ENCODE measurements around the gene GUCD1. TPM values are rescaled to one million over a fixed set of nuclear protein-coding genes. Genes with fewer than 3 reads are reported as not detected.
A peak's percentile ranks its signal among the peaks of the same experiment; 100 is the strongest.

Gene GUCD1
- total and polyA plus RNA-seq, 10 of the 15 experiments (the other 5 are each of a cell fraction or from before 2014, with no cell fraction given), result 56.0 to 177 (median 88.2) TPM

DNA sequence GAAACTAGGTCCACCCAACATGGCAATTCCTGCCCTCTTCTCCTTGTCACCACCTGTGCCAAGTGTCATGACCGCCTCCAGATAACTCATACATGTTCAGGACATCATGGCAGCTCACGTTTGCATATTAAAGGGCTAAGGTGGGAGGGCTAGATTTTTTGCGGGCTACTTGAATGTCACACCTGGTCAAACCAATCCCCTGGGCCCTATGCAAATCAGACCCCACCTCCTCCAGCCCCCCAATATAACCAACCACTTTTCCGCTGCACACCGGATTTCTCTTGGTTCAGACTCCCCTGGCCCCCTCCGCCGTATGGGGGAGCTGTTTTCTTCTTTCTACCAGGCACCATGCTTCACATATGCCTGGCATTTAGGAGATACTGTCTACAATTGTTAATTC is 47.2 kb downstream of the GUCD1 start:
- Histone ChIP-seq H3K27me3 (replicated peaks in 1 of 2; ENCODE audit: control insufficient read depth in 2 of 2, insufficient read depth in 2 of 2, low read length in 1 of 2) (no peaks in the 10 kb centered on the region), H3K36me3 (ENCODE audit: control insufficient read depth in 2 of 2, insufficient read depth in 2 of 2, low read length in 1 of 2) (no peaks in the 10 kb centered on the region), H3K9me3 (replicated peaks; ENCODE audit: control insufficient read depth, insufficient read depth, low read length) (no peaks in the 10 kb centered on the region), H3K27ac (ENCODE audit: control insufficient read depth, insufficient read depth) (no peak overlapping the region; the same call in 1 of the 2 replicates), H3K4me2 (ENCODE audit: control insufficient read depth, insufficient read depth) (peak overlapping the region; percentile 74), H3K79me2 (ENCODE audit: control insufficient read depth, insufficient read depth, low read length) (no peaks in the 10 kb centered on the region), H3K4me1 (ENCODE audit: control insufficient read depth, insufficient read depth, low read length) (peaks cover 52% of the 10 kb centered on the region), H3K9ac (ENCODE audit: control insufficient read depth, insufficient read depth, low read length) (no peak overlapping the region), H3K4me3 (no peak overlapping the region), H4K20me1 (ENCODE audit: control insufficient read depth, insufficient read depth) (no peaks in the 10 kb centered on the region), H2AFZ (ENCODE audit: control insufficient read depth, low read depth, low read length) (peak overlapping the region; percentile 79)
- intact Hi-C loops (cut with micrococcal nuclease; ENCODE audit: unreplicated experiment), result no loop called here
- ATAC-seq (peak; percentile 52), DNase-seq (ENCODE audit: low read depth, low spot score) (no peak), FAIRE-seq (no peak)
- in situ Hi-C loops (cut with MboI), result no loop called here
- ChIA-PET CTCF (interaction anchor here (0.7 to 14.8 kb wide), 9 partner anchors 9 to 500 kb away, joined by 3 to 332 read pairs (median 5); partner anchors contain the start of gene ADORA2A), SMC1A (ENCODE audit: uncharacterized antibody, unreplicated experiment) (interaction anchor here (0.6 to 8.2 kb wide), 14 partner anchors 8 to 184 kb away, joined by 3 to 122 read pairs (median 6); partner anchors contain the start of gene ADORA2A), RAD21 (ENCODE audit: unreplicated experiment) (interaction anchor here (0.5 to 8.3 kb wide), 17 partner anchors 8 to 219 kb away, joined by 3 to 111 read pairs (median 3); partner anchors contain the start of genes ADORA2A, GUCD1 and SNRPD3), POLR2A (interaction anchor here (0.5 to 6.7 kb wide), 12 partner anchors 7 to 843 kb away, joined by 3 to 48 read pairs (median 6); partner anchors contain the start of gene ADORA2A)
- no TSS peak for BruUV-seq (replicated peaks)
- 35% methylated on average over 7 of the region's 7 CpGs for WGBS (ENCODE audit: insufficient coverage, insufficient replicate concordance, low lambda C conversion rate, missing lambda C conversion rate)
- TF ChIP-seq ZNF384 (IDR thresholded peaks at IDR 0.05; ENCODE audit: borderline replicate concordance, low read depth, low read length), result no peak
- TF ChIP-seq, protein P1, sequence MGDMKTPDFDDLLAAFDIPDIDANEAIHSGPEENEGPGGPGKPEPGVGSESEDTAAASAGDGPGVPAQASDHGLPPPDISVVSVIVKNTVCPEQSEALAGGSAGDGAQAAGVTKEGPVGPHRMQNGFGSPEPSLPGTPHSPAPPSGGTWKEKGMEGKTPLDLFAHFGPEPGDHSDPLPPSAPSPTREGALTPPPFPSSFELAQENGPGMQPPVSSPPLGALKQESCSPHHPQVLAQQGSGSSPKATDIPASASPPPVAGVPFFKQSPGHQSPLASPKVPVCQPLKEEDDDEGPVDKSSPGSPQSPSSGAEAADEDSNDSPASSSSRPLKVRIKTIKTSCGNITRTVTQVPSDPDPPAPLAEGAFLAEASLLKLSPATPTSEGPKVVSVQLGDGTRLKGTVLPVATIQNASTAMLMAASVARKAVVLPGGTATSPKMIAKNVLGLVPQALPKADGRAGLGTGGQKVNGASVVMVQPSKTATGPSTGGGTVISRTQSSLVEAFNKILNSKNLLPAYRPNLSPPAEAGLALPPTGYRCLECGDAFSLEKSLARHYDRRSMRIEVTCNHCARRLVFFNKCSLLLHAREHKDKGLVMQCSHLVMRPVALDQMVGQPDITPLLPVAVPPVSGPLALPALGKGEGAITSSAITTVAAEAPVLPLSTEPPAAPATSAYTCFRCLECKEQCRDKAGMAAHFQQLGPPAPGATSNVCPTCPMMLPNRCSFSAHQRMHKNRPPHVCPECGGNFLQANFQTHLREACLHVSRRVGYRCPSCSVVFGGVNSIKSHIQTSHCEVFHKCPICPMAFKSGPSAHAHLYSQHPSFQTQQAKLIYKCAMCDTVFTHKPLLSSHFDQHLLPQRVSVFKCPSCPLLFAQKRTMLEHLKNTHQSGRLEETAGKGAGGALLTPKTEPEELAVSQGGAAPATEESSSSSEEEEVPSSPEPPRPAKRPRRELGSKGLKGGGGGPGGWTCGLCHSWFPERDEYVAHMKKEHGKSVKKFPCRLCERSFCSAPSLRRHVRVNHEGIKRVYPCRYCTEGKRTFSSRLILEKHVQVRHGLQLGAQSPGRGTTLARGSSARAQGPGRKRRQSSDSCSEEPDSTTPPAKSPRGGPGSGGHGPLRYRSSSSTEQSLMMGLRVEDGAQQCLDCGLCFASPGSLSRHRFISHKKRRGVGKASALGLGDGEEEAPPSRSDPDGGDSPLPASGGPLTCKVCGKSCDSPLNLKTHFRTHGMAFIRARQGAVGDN (IDR thresholded peaks at IDR 0.05), result peak; percentile 32; the same call in 1 of the 2 replicates
- TF ChIP-seq ZZZ3 (IDR thresholded peaks at IDR 0.05; ENCODE audit: control insufficient read depth, insufficient read length, low read depth), result no peak
- no peak for TF ChIP-seq HDGF (IDR thresholded peaks at IDR 0.05)
- no peak for TF ChIP-seq SUPT20H (IDR thresholded peaks at IDR 0.05; ENCODE audit: borderline replicate concordance, control insufficient read depth, low read depth, low read length)
- no peak for TF ChIP-seq FOXM1 (IDR thresholded peaks at IDR 0.05; ENCODE audit: low read depth, low read length)
- TF ChIP-seq NRF1 (conservative IDR thresholded peaks at IDR 0.05; ENCODE audit: low read depth, low read length), result no peak
- TF ChIP-seq WRNIP1 (IDR thresholded peaks at IDR 0.05; ENCODE audit: borderline replicate concordance, low read depth, low read length), result no peak
- peak; percentile 41; the same call in 1 of the 2 replicates for TF ChIP-seq RAD21 (IDR thresholded peaks at IDR 0.05; ENCODE audit: insufficient read depth, low read depth, low read length)
- no peak for TF ChIP-seq IKZF2 (IDR thresholded peaks at IDR 0.05)
- 0 out of 2 replicates have a peak, but pooled peaks have one; percentile 29 for TF ChIP-seq NFYB (IDR thresholded peaks at IDR 0.05; ENCODE audit: insufficient read depth, low read depth, low read length)
- TF ChIP-seq, protein P2, sequence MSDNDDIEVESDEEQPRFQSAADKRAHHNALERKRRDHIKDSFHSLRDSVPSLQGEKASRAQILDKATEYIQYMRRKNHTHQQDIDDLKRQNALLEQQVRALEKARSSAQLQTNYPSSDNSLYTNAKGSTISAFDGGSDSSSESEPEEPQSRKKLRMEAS (IDR thresholded peaks at IDR 0.05; ENCODE audit: low read depth, low read length), result 0 out of 2 replicates have a peak, but pooled peaks have one; percentile 35
- TF ChIP-seq CHD2 (IDR thresholded peaks at IDR 0.05; ENCODE audit: borderline replicate concordance, low read depth, low read length), result no peak
- no peak for TF ChIP-seq TARDBP (IDR thresholded peaks at IDR 0.05; ENCODE audit: borderline replicate concordance)
- TF ChIP-seq SMC3 (IDR thresholded peaks at IDR 0.05; ENCODE audit: borderline replicate concordance, low read length), result peak; percentile 15; the same call in 1 of the 2 replicates
- no peak for TF ChIP-seq ZSCAN29 (IDR thresholded peaks at IDR 0.05)
- 0 out of 2 replicates have a peak, but pooled peaks have one; percentile 13 for TF ChIP-seq SIN3A (IDR thresholded peaks at IDR 0.05; ENCODE audit: low read depth, low read length)
- 0 out of 2 replicates have a peak, but pooled peaks have one; percentile 42 for TF ChIP-seq YY1 (IDR thresholded peaks at IDR 0.05; ENCODE audit: low read depth, low read length)
- TF ChIP-seq SPI1 (IDR thresholded peaks at IDR 0.05; ENCODE audit: borderline replicate concordance, insufficient read depth, low read depth, low read length), result no peak
- no peak for TF ChIP-seq DPF2 (IDR thresholded peaks at IDR 0.05)
- no peak for TF ChIP-seq MEF2A (IDR thresholded peaks at IDR 0.05; ENCODE audit: insufficient read depth, low read depth, low read length)
- no peak for TF ChIP-seq HDAC2 (IDR thresholded peaks at IDR 0.05)
- peak; percentile 98 for TF ChIP-seq POU2F2 (IDR thresholded peaks at IDR 0.05; ENCODE audit: borderline replicate concordance, low read depth, low read length)

Measured in GM12878 (cell line).